HepG2 (cell line): ENCODE measurements around the gene HSPA1A. TPM values are rescaled to one million over a fixed set of nuclear protein-coding genes. Genes with fewer than 3 reads are reported as not detected.

Experiments
- ARID2 ChIP-seq: sonication (generic); formaldehyde crosslinking; IDR thresholded peaks from 2 replicates; pipeline ENCODE4 v1.8.1; 2022; ENCODE audit warnings: mild to moderate bottlenecking, missing genetic modification reagents, borderline replicate concordance
- CAMTA2 ChIP-seq: sonication (generic); formaldehyde crosslinking; IDR thresholded peaks from 2 replicates; pipeline ENCODE4 v1.4.0; 2020; ENCODE audit warnings: mild to moderate bottlenecking, missing genetic modification reagents, borderline replicate concordance
- GLI4 ChIP-seq: sonication (generic); formaldehyde crosslinking; IDR thresholded peaks from 2 replicates; pipeline ENCODE4 v1.5.1; 2020; ENCODE audit warnings: missing genetic modification reagents, mild to moderate bottlenecking, moderate library complexity, borderline replicate concordance
- SP5 ChIP-seq: IDR thresholded peaks from 2 replicates; pipeline ENCODE4 v1.6.1; 2016; ENCODE audit warnings: low read depth, borderline replicate concordance
- ZFP36L2 ChIP-seq: sonication (generic); formaldehyde crosslinking; IDR thresholded peaks from 2 replicates; pipeline ENCODE4 v1.4.0; 2020; ENCODE audit warnings: missing genetic modification reagents
- ZNF230 ChIP-seq: sonication (generic); formaldehyde crosslinking; IDR thresholded peaks from 2 replicates; pipeline ENCODE4 v1.4.0; 2020; ENCODE audit warnings: mild to moderate bottlenecking, missing genetic modification reagents
- ZNF235 ChIP-seq: sonication (generic); formaldehyde crosslinking; IDR thresholded peaks from 2 replicates; pipeline ENCODE4 v1.8.1; 2023; ENCODE audit warnings: mild to moderate bottlenecking, missing genetic modification reagents, borderline replicate concordance
- ZNF251 ChIP-seq: sonication (generic); formaldehyde crosslinking; IDR thresholded peaks from 2 replicates; pipeline ENCODE4 v1.9.0; 2021; ENCODE audit warnings: mild to moderate bottlenecking, missing genetic modification reagents
- ZNF274 ChIP-seq: sonication (generic); formaldehyde crosslinking; IDR thresholded peaks from 2 replicates; pipeline ENCODE4 v1.5.1; 2020; ENCODE audit warnings: mild to moderate bottlenecking, missing genetic modification reagents
- ZNF281 ChIP-seq: sonication (generic); formaldehyde crosslinking; IDR thresholded peaks from 2 replicates; pipeline ENCODE4 v1.4.0; 2020; ENCODE audit warnings: missing genetic modification reagents, borderline replicate concordance
- ZNF326 ChIP-seq: sonication (generic); formaldehyde crosslinking; IDR thresholded peaks from 2 replicates; pipeline ENCODE4 v1.4.0; 2020; ENCODE audit warnings: missing genetic modification reagents, borderline replicate concordance
- ZNF460 ChIP-seq: sonication (generic); formaldehyde crosslinking; IDR thresholded peaks from 2 replicates; pipeline ENCODE4 v1.5.1; 2020; ENCODE audit warnings: missing genetic modification reagents, mild to moderate bottlenecking, borderline replicate concordance
- ZNF605 ChIP-seq: sonication (generic); formaldehyde crosslinking; IDR thresholded peaks from 2 replicates; pipeline ENCODE4 v1.8.0; 2022; ENCODE audit warnings: mild to moderate bottlenecking, missing genetic modification reagents
- ZNF7 ChIP-seq: IDR thresholded peaks from 2 replicates; pipeline ENCODE4 v1.6.1; 2016; ENCODE audit warnings: missing biosample characterization, missing genetic modification reagents
- polyA plus RNA-seq, 8 experiments: library from polyadenylated mRNA; depleted of rRNA in 3 of 8; stranded (reverse) in 7 of 8; unstranded in 1 of 8; fragments of >200 nt; fragmentation: Illumina TruSeq in 4 of 8; extraction: Trizol in 4 of 8; gene quantifications; 2 replicates each; pipeline versions ENCODE4 v1.2.1 to v1.2.3, GENCODE V29; 2011 to 2016; ENCODE audit warnings: low read depth in 4 of 8, missing spikeins in 1 of 8, mixed read lengths in 1 of 8; ENCODE audit not compliant: insufficient read depth in 1 of 8
- total RNA-seq, 5 experiments: library from RNA; depleted of rRNA; stranded (reverse); fragments of >200 nt; fragmentation: Illumina TruSeq; extraction: Trizol; gene quantifications; 2 replicates each; pipeline ENCODE4 v1.2.3, GENCODE V29; 2016; ENCODE audit warnings: low read depth in 1 of 5
- TF ChIP-seq, protein P1 (sequence below): sonication (generic); formaldehyde crosslinking; IDR thresholded peaks from 2 replicates; pipeline ENCODE4 v1.8.0; 2022; ENCODE audit warnings: missing genetic modification reagents, mild to moderate bottlenecking, moderate library complexity, borderline replicate concordance
- TF ChIP-seq, protein P2 (sequence below): sonication (generic); formaldehyde crosslinking; IDR thresholded peaks from 2 replicates; pipeline ENCODE4 v1.5.0; 2020; ENCODE audit warnings: mild to moderate bottlenecking, missing genetic modification reagents, borderline replicate concordance

The HSPA1A gene
- total and polyA plus RNA-seq, 2 of the 13 experiments (the other 11 are each of a cell fraction or from before 2014, with no cell fraction given): 44.5 to 85.0 TPM

DNA sequence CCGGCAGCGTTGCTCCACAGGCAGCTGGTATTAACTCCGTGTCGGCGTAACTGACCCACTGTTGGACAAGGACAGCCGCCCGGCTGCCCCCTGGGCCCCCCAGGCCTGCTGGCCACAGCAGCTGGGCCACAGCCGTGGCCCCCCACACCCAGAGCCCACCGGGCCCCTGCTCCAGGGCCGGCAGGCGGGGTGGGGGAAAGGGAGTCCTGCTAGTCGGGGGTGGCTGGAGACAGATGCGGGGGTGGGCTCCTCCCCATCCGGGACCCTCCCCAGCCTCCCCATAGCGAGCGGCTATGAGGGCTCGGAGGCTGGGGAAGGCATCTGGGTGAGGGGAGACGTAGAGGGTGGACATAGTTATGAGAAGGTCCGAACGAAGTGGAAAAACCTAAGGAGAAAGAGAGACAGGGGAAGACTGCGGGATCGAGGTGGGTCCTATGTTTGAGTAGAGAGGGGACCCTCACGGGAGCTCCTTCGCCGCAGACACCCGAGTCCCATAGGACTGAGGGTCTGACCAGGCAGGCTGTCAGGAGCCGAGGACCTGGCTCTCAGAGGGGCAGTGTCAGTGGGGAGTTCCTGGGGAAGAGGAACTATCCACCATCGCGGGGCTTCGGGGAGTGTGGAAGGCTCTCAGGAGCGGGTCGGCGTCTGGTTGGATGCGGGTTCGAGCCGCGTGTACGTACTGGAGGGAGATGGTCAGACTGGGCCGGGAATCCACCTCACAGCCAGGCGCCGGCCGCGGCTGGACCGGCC is 20.3 kb upstream of the HSPA1A start (continued):
- TF ChIP-seq ZNF281 (CRISPR knock-in tag) (no peak), ZNF251 (CRISPR knock-in tag) (no peak), ZNF326 (CRISPR knock-in tag) (no peak), ZNF460 (CRISPR knock-in tag) (no peak), ARID2 (CRISPR knock-in tag) (no peak), CAMTA2 (CRISPR knock-in tag) (no peak; the same call in 1 of the 2 replicates), ZNF230 (CRISPR knock-in tag) (no peak), ZNF7 (CRISPR knock-in tag) (no peak), ZNF235 (CRISPR knock-in tag) (peak; percentile 62; the same call in 1 of the 2 replicates), GLI4 (peak; percentile 50), SP5 (CRISPR knock-in tag) (no peak), ZNF605 (no peak; the same call in 1 of the 2 replicates), ZNF274 (CRISPR knock-in tag) (no peak; the same call in 1 of the 2 replicates), ZFP36L2 (CRISPR knock-in tag) (no peak)
- TF ChIP-seq, protein P1, sequence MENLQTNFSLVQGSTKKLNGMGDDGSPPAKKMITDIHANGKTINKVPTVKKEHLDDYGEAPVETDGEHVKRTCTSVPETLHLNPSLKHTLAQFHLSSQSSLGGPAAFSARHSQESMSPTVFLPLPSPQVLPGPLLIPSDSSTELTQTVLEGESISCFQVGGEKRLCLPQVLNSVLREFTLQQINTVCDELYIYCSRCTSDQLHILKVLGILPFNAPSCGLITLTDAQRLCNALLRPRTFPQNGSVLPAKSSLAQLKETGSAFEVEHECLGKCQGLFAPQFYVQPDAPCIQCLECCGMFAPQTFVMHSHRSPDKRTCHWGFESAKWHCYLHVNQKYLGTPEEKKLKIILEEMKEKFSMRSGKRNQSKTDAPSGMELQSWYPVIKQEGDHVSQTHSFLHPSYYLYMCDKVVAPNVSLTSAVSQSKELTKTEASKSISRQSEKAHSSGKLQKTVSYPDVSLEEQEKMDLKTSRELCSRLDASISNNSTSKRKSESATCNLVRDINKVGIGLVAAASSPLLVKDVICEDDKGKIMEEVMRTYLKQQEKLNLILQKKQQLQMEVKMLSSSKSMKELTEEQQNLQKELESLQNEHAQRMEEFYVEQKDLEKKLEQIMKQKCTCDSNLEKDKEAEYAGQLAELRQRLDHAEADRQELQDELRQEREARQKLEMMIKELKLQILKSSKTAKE (CRISPR knock-in tag): no peak
- TF ChIP-seq, protein P2, sequence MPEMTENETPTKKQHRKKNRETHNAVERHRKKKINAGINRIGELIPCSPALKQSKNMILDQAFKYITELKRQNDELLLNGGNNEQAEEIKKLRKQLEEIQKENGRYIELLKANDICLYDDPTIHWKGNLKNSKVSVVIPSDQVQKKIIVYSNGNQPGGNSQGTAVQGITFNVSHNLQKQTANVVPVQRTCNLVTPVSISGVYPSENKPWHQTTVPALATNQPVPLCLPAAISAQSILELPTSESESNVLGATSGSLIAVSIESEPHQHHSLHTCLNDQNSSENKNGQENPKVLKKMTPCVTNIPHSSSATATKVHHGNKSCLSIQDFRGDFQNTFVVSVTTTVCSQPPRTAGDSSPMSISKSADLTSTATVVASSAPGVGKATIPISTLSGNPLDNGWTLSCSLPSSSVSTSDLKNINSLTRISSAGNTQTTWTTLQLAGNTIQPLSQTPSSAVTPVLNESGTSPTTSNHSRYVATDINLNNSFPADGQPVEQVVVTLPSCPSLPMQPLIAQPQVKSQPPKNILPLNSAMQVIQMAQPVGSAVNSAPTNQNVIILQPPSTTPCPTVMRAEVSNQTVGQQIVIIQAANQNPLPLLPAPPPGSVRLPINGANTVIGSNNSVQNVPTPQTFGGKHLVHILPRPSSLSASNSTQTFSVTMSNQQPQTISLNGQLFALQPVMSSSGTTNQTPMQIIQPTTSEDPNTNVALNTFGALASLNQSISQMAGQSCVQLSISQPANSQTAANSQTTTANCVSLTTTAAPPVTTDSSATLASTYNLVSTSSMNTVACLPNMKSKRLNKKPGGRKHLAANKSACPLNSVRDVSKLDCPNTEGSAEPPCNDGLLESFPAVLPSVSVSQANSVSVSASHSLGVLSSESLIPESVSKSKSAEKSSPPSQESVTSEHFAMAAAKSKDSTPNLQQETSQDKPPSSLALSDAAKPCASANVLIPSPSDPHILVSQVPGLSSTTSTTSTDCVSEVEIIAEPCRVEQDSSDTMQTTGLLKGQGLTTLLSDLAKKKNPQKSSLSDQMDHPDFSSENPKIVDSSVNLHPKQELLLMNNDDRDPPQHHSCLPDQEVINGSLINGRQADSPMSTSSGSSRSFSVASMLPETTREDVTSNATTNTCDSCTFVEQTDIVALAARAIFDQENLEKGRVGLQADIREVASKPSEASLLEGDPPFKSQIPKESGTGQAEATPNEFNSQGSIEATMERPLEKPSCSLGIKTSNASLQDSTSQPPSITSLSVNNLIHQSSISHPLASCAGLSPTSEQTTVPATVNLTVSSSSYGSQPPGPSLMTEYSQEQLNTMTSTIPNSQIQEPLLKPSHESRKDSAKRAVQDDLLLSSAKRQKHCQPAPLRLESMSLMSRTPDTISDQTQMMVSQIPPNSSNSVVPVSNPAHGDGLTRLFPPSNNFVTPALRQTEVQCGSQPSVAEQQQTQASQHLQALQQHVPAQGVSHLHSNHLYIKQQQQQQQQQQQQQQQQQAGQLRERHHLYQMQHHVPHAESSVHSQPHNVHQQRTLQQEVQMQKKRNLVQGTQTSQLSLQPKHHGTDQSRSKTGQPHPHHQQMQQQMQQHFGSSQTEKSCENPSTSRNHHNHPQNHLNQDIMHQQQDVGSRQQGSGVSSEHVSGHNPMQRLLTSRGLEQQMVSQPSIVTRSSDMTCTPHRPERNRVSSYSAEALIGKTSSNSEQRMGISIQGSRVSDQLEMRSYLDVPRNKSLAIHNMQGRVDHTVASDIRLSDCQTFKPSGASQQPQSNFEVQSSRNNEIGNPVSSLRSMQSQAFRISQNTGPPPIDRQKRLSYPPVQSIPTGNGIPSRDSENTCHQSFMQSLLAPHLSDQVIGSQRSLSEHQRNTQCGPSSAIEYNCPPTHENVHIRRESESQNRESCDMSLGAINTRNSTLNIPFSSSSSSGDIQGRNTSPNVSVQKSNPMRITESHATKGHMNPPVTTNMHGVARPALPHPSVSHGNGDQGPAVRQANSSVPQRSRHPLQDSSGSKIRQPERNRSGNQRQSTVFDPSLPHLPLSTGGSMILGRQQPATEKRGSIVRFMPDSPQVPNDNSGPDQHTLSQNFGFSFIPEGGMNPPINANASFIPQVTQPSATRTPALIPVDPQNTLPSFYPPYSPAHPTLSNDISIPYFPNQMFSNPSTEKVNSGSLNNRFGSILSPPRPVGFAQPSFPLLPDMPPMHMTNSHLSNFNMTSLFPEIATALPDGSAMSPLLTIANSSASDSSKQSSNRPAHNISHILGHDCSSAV: 0 out of 2 replicates have a peak, but pooled peaks have one; percentile 13
